ENCODE results near the gene ANKRD23. TPM values are rescaled to one million over a fixed set of nuclear protein-coding genes. Genes with fewer than 3 reads are reported as not detected.
"Not testable (repeated sequence)": the region's sequence is repeated elsewhere in the genome, so short reads cannot be mapped to it uniquely, and the experiment has no call there.

ANKRD23 gene
- total and polyA plus RNA-seq, 2 experiments from 2014 or later: 3.3 to 11.0 TPM

- H3K4me1 ChIP-seq (ENCODE audit: low read depth): no peaks in the 10 kb centered on the region
- no peak for DNase-seq (ENCODE audit: low read depth in 1 of 2, low spot score in 1 of 2)
- H3K4me3 ChIP-seq: no peak overlapping the region
- no peaks in the 10 kb centered on the region for H3K27me3 ChIP-seq
- peaks cover 50% of the 10 kb centered on the region for H3K36me3 ChIP-seq
- no peak overlapping the region for H3K27ac ChIP-seq
- no peaks in the 10 kb centered on the region for H3K9me3 ChIP-seq (ENCODE audit: low read depth)
- no peak for TF ChIP-seq CTCF (IDR thresholded peaks at IDR 0.05; ENCODE audit: low read depth, low read length)
Measured at GRCh38 chr2:96864343-96865091, 20.7 kb upstream of the ANKRD23 start.

GRCh38 chr2:96863575-96864342 lies 19.9 kb upstream of the ANKRD23 start:
- Histone ChIP-seq H3K9me3 (ENCODE audit: low read depth) (no peaks in the 10 kb centered on the region), H3K4me1 (ENCODE audit: low read depth) (peaks cover 3% of the 10 kb centered on the region), H3K27ac (no peak overlapping the region), H3K4me3 (no peak overlapping the region), H3K27me3 (no peaks in the 10 kb centered on the region), H3K36me3 (peaks cover 50% of the 10 kb centered on the region)
- DNase-seq (ENCODE audit: low read depth in 1 of 2, low spot score in 1 of 2): no peak
- no peak for TF ChIP-seq CTCF (IDR thresholded peaks at IDR 0.05; ENCODE audit: low read depth, low read length)

GRCh38 chr2:96863056-96863455 lies 19.2 kb upstream of the ANKRD23 start:
- H3K27ac ChIP-seq; H3K27me3 ChIP-seq; DNase-seq (ENCODE audit: low read depth in 1 of 2, low spot score in 1 of 2); H3K4me3 ChIP-seq; H3K4me1 ChIP-seq (ENCODE audit: low read depth); H3K9me3 ChIP-seq (ENCODE audit: low read depth): not testable (repeated sequence)
- peaks cover 50% of the 10 kb centered on the region for H3K36me3 ChIP-seq

- no peaks in the 10 kb centered on the region for H3K9me3 ChIP-seq (ENCODE audit: low read depth)
- H3K36me3 ChIP-seq: peaks cover 50% of the 10 kb centered on the region
- DNase-seq (ENCODE audit: low read depth in 1 of 2, low spot score in 1 of 2): no peak
- H3K27me3 ChIP-seq: no peaks in the 10 kb centered on the region
- no peak overlapping the region for H3K27ac ChIP-seq
- TF ChIP-seq CTCF (IDR thresholded peaks at IDR 0.05; ENCODE audit: low read depth, low read length): no peak
- H3K4me1 ChIP-seq (ENCODE audit: low read depth): peaks cover 3% of the 10 kb centered on the region
- no peak overlapping the region for H3K4me3 ChIP-seq
Measured at GRCh38 chr2:96861074-96861473, 17.3 kb upstream of the ANKRD23 start.

GRCh38 chr2:96860065-96861029 lies 16.5 kb upstream of the ANKRD23 start:
- H3K9me3 ChIP-seq (ENCODE audit: low read depth): no peaks in the 10 kb centered on the region
- H3K4me1 ChIP-seq (ENCODE audit: low read depth): peaks cover 3% of the 10 kb centered on the region
- DNase-seq (ENCODE audit: low read depth in 1 of 2, low spot score in 1 of 2): no peak
- H3K27me3 ChIP-seq: no peaks in the 10 kb centered on the region
- H3K4me3 ChIP-seq: no peak overlapping the region
- H3K27ac ChIP-seq: no peak overlapping the region
- TF ChIP-seq CTCF (IDR thresholded peaks at IDR 0.05; ENCODE audit: low read depth, low read length): no peak
- peaks cover 45% of the 10 kb centered on the region for H3K36me3 ChIP-seq
